ENCODE results near the gene IGFL1.
"Not testable (repeated sequence)": the region's sequence is repeated elsewhere in the genome, so short reads cannot be mapped to it uniquely, and the experiment has no call there.

Gene IGFL1

DNA sequence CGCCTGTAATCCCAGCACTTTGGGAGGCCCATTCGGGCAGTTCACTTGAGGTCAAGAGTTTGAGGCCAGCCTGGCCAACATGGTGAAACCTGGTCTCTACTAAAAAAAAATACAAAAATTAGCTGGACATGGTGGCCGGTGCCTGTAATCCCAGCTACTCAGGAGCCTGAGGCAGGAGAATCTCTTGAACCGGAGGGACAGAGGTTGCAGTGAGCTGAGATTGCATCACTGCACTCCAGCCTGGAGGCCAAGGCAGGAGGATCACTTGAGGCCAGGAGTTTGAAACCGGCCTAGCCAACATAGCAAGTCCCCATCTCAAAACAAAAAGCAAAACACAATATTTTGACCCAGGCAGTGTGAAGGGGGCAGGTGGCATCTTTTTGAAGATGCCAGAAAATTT, 35.3 kb downstream of the IGFL1 start:
- in situ Hi-C loops (cut with MboI; ENCODE audit: low sequenced_read_pairs) = loop anchor here (10.0 kb wide), 1 partner anchor 180 kb away; no protein-coding TSS in a partner anchor

DNA sequence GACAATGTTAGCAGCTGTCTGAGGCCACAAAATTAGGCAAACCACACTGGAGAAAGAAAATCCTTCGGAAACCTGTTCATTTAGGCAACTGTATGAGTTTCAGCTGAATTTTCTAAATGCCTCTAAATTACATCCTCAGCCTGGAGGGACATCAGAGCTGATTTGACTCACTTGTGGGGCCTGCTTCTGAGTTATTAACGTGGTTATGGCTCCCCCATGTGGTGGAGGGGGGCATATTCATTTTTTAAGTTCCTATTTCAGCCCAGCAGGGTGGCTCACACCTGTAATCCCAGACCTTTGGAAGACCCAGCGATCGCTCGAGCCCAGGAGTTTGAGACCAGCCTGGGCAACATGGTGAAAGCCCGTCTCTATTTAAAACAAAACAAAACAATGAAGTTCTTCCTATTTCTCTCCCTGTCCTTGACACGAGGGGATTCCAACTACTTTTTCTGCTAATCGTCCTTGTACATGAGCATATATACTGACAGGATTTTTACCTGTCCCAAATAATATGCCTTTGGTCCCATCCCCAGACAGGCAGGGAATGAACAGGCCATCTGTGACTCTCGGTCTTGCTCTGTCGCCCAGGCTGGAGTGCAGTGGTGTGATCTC, 35.8 kb downstream of the IGFL1 start:
- in situ Hi-C loops (cut with MboI; ENCODE audit: low sequenced_read_pairs) = loop anchor here (10.0 kb wide), 1 partner anchor 181 kb away; no protein-coding TSS in a partner anchor

DNA sequence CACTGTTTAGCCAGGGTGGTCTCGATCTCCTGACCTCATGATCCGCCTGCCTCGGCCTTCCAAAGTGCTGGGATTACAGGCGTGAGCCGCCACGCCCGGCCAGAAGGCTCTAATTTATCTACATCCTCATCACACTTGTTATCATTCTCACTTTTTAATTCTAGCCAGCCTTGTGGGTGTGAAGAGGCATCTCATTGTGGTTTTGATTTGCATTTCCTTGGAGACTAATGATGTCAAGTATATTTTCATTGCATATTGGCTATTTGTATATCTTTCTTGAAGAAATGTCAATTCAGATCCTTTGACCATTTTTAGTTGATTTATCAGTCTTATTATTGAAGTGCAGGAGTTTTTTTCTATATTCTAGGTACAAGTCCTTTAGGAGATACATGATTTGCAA, 39.6 kb downstream of the IGFL1 start:
- in situ Hi-C loops (cut with MboI; ENCODE audit: low sequenced_read_pairs) = loop anchor here (10.0 kb wide), 1 partner anchor 184 kb away; no protein-coding TSS in a partner anchor

GRCh38 chr19:46270521-46271256, 41.1 kb downstream of the IGFL1 start:
- in situ Hi-C loops (cut with MboI; ENCODE audit: low sequenced_read_pairs) = no loop called here

- in situ Hi-C loops (cut with MboI; ENCODE audit: low sequenced_read_pairs) = no loop called here
Measured at GRCh38 chr19:46271481-46272197, 42.1 kb downstream of the IGFL1 start.

GRCh38 chr19:46273931-46274330, 44.4 kb downstream of the IGFL1 start:
- in situ Hi-C loops (cut with MboI; ENCODE audit: low sequenced_read_pairs) = not testable (repeated sequence)

- in situ Hi-C loops (cut with MboI; ENCODE audit: low sequenced_read_pairs) = no loop called here
Measured at GRCh38 chr19:46279177-46279576, 49.6 kb downstream of the IGFL1 start.
